H1 (cell line): ENCODE measurements around the gene MROH2A. TPM values are rescaled to one million over a fixed set of nuclear protein-coding genes. Genes with fewer than 3 reads are reported as not detected.

ENCODE experiments used
- CREB1 ChIP-seq: IDR thresholded peaks from 2 replicates; pipeline ENCODE4 v1.6.1; 2012; ENCODE audit warnings: inconsistent platforms
- CTCF ChIP-seq, 3 experiments: IDR thresholded peaks; 1 replicate in 2 of 3; 2 replicates in 1 of 3; pipeline versions ENCODE4 v1.5.1 to v1.6.1; 2011; ENCODE audit warnings: low read length in 3 of 3, mild to moderate bottlenecking in 3 of 3, inconsistent platforms in 2 of 3, low read depth in 1 of 3, moderate library complexity in 1 of 3; ENCODE audit not compliant: insufficient read depth in 1 of 3; ENCODE audit errors: control extremely low read depth in 1 of 3
- E2F6 ChIP-seq: IDR thresholded peaks from 2 replicates; pipeline ENCODE4 v1.6.1; 2012; ENCODE audit warnings: inconsistent platforms
- TAF1 ChIP-seq: IDR thresholded peaks from 2 replicates; pipeline ENCODE4 v1.6.1; 2011; ENCODE audit warnings: mild to moderate bottlenecking, low read depth, low read length
- TAF7 ChIP-seq: optimal IDR thresholded peaks from 2 replicates; pipeline ENCODE3; 2011; ENCODE audit warnings: low read depth, mild to moderate bottlenecking, inconsistent platforms, low read length, moderate library complexity, borderline replicate concordance
- polyA plus RNA-seq, 7 experiments: library from polyadenylated mRNA; depleted of rRNA in 3 of 7; stranded (reverse) in 5 of 7; unstranded in 2 of 7; fragments of >200 nt in 5 of 7; fragments of 200-250 nt in 2 of 7; gene quantifications; 1 replicate in 5 of 7; 2 replicates in 1 of 7; 4 replicates in 1 of 7; pipeline versions ENCODE4 v1.2.1 to v1.2.3, GENCODE V29; 2011 to 2013; ENCODE audit warnings: missing spikeins in 2 of 7, mixed read lengths in 2 of 7
- total RNA-seq: library from RNA; stranded (reverse); fragmentation: NEBNext Ultra II Directional; extraction: Animal tissue kit (Norgen Biotek cat#: 25700); gene quantifications from 2 replicates; pipeline ENCODE4 v1.2.1, GENCODE V29; 2021

MROH2A gene
- total and polyA plus RNA-seq, 2 of the 8 experiments (the other 6 are each of a cell fraction or from before 2014, with no cell fraction given) = not detected

GRCh38 chr2:233831011-233831721, 53.0 kb downstream of the MROH2A start (continued):
- TF ChIP-seq CTCF (IDR thresholded peaks at IDR 0.05; ENCODE audit: control extremely low read depth in 1 of 3, insufficient read depth in 1 of 3, low read depth in 1 of 3, low read length in 3 of 3) = no peak
- TF ChIP-seq TAF7 = no peak
- no peak for TF ChIP-seq TAF1
- no peak for TF ChIP-seq CREB1
- TF ChIP-seq E2F6 = no peak
- TF ChIP-seq, all 59 proteins: peak for 0
